CD14-positive monocyte (primary cell): Measurements from ENCODE around the gene GJB5. TPM values are rescaled to one million over a fixed set of nuclear protein-coding genes. Genes with fewer than 3 reads are reported as not detected.

Experiments used
- DNase-seq, 3 donors: peaks; one replicate each; pipeline ENCODE4 v3.0.0-alpha.2; 2011 to 2022
- H2AFZ ChIP-seq: 2 replicates; pipeline ENCODE4 v1.6.0; 2012; ENCODE audit warnings: mild to moderate bottlenecking, low read depth, low read length, inconsistent platforms; ENCODE audit not compliant: insufficient read depth, poor library complexity, severe bottlenecking
- H3K27ac ChIP-seq, 2 donors: 1 replicate in 1 of 2; 2 replicates in 1 of 2; pipeline ENCODE4 v1.5.1; 2012 to 2013; ENCODE audit warnings: low read length in 2 of 2, control low read depth in 1 of 2, inconsistent platforms in 1 of 2, low read depth in 1 of 2, mild to moderate bottlenecking in 1 of 2
- H3K27me3 ChIP-seq, 2 donors: one replicate each; pipeline versions ENCODE4 v1.6.0 to v1.6.1; 2011 to 2013; ENCODE audit warnings: low read length in 2 of 2; ENCODE audit not compliant: control insufficient read depth in 2 of 2, insufficient read depth in 2 of 2
- H3K36me3 ChIP-seq, 2 donors: replicated peaks in 1 of 2; 1 replicate in 1 of 2; 2 replicates in 1 of 2; pipeline versions ENCODE4 v1.5.1 to v1.6.1; 2012 to 2013; ENCODE audit warnings: low read length in 2 of 2, control low read depth in 1 of 2, inconsistent platforms in 1 of 2, mild to moderate bottlenecking in 1 of 2; ENCODE audit not compliant: insufficient read depth in 2 of 2, control insufficient read depth in 1 of 2
- H3K4me1 ChIP-seq, 2 donors: 1 replicate in 1 of 2; 2 replicates in 1 of 2; pipeline versions ENCODE4 v1.5.1 to v1.6.1; 2012 to 2013; ENCODE audit warnings: low read length in 2 of 2, control low read depth in 1 of 2, inconsistent platforms in 1 of 2, mild to moderate bottlenecking in 1 of 2, moderate library complexity in 1 of 2; ENCODE audit not compliant: insufficient read depth in 2 of 2, control insufficient read depth in 1 of 2
- H3K4me2 ChIP-seq: replicated peaks from 2 replicates; pipeline ENCODE3; 2012; ENCODE audit warnings: low read length, moderate library complexity, mild to moderate bottlenecking; ENCODE audit not compliant: poor library complexity, severe bottlenecking; ENCODE audit errors: extremely low read depth
- H3K4me3 ChIP-seq, 3 experiments: fragments of 200-600 bp in 1 of 3; sonication (generic) in 1 of 3; replicated peaks in 1 of 3; 1 replicate in 2 of 3; 2 replicates in 1 of 3; pipeline ENCODE4 v1.5.1; 2011 to 2013; ENCODE audit warnings: low read length in 3 of 3, mild to moderate bottlenecking in 3 of 3, control low read depth in 2 of 3, low read depth in 2 of 3, inconsistent platforms in 1 of 3, moderate library complexity in 1 of 3
- H3K79me2 ChIP-seq: 2 replicates; pipeline ENCODE4 v1.6.0; 2012; ENCODE audit warnings: mild to moderate bottlenecking, control low read depth, inconsistent platforms, low read length, moderate library complexity; ENCODE audit not compliant: insufficient read depth
- H3K9ac ChIP-seq: 2 replicates; pipeline ENCODE4 v1.6.0; 2017; ENCODE audit warnings: low read length, mild to moderate bottlenecking; ENCODE audit not compliant: insufficient read depth, poor library complexity, severe bottlenecking
- H3K9me3 ChIP-seq, 2 donors: replicated peaks in 1 of 2; 1 replicate in 1 of 2; 2 replicates in 1 of 2; pipeline versions ENCODE4 v1.5.1 to v1.6.1; 2012 to 2013; ENCODE audit warnings: low read length in 2 of 2, control low read depth in 1 of 2; ENCODE audit not compliant: control insufficient read depth in 1 of 2, insufficient read depth in 1 of 2
- H4K20me1 ChIP-seq: 2 replicates; pipeline ENCODE4 v1.6.0; 2012; ENCODE audit warnings: mild to moderate bottlenecking, low read length, control low read depth, moderate library complexity; ENCODE audit not compliant: insufficient read depth
- H3K27ac Mint-ChIP-seq, 7 donors: one replicate each; pipeline ENCODE4 v1.8.0; 2020; ENCODE audit warnings: mild to moderate bottlenecking in 7 of 7, mixed read lengths in 7 of 7, moderate library complexity in 6 of 7, inconsistent platforms in 2 of 7
- H3K27me3 Mint-ChIP-seq, 3 donors: one replicate each; pipeline ENCODE4 v1.8.0; 2021 to 2022; ENCODE audit warnings: low read depth in 3 of 3, mild to moderate bottlenecking in 3 of 3, mixed read lengths in 3 of 3, moderate library complexity in 3 of 3, inconsistent platforms in 1 of 3
- H3K36me3 Mint-ChIP-seq, 2 donors: one replicate each; pipeline ENCODE4 v1.8.0; 2020; ENCODE audit warnings: mixed read lengths in 2 of 2, inconsistent platforms in 1 of 2, mild to moderate bottlenecking in 1 of 2
- H3K4me1 Mint-ChIP-seq: one replicate; pipeline ENCODE4 v1.8.0; 2020; ENCODE audit warnings: mild to moderate bottlenecking, mixed read lengths
- H3K4me3 Mint-ChIP-seq, 2 donors: one replicate each; pipeline ENCODE4 v1.8.0; 2020; ENCODE audit warnings: mild to moderate bottlenecking in 2 of 2, mixed read lengths in 2 of 2, moderate library complexity in 1 of 2
- H3K9me3 Mint-ChIP-seq, 7 donors: one replicate each; pipeline ENCODE4 v1.8.0; 2020 to 2022; ENCODE audit warnings: mixed read lengths in 7 of 7, mild to moderate bottlenecking in 6 of 7, moderate library complexity in 6 of 7, inconsistent platforms in 2 of 7
- WGBS: methylation state at CpG from one replicate; pipeline ENCODE4 v1.1.5; 2013; ENCODE audit warnings: missing lambda C conversion rate; ENCODE audit not compliant: insufficient coverage; 5-methylcytosine and 5-hydroxymethylcytosine counted together
- intact Hi-C, 2 donors: fragments of 100-400 bp; cut with micrococcal nuclease; formaldehyde crosslinking; loops; one replicate each; pipeline versions ENCODE4 v1.15.0 to v1.15.1; 2023
- polyA minus RNA-seq: library from RNA; depleted of rRNA, polyadenylated mRNA; stranded (reverse); fragments of >200 nt; gene quantifications from 2 replicates; pipeline ENCODE4 v1.2.3, GENCODE V29; 2012
- polyA plus RNA-seq, 3 donors: library from polyadenylated mRNA; depleted of rRNA in 1 of 3; unstranded in 2 of 3; stranded (reverse) in 1 of 3; fragments of 300-500 nt in 2 of 3; fragments of >200 nt in 1 of 3; fragmentation: Illumina TruSeq in 2 of 3; gene quantifications; 1 replicate in 2 of 3; 2 replicates in 1 of 3; pipeline ENCODE4 v1.2.3, GENCODE V29; 2012 to 2021
- total RNA-seq, 12 experiments: library from RNA in 1 of 12; stranded (reverse) in 1 of 12; fragments of 120-200 nt in 1 of 12; gene quantifications; one replicate each; pipeline ENCODE4 v1.2.4 and lab custom pipeline; 2013 to 2026; ENCODE audit warnings: mixed read lengths in 6 of 12, inconsistent platforms in 1 of 12
- TF ChIP-seq, protein P1 (sequence below): fragments of 200-600 bp; IDR thresholded peaks from one replicate; pipeline ENCODE4 v1.8.0; 2022; ENCODE audit warnings: antibody characterized with exemption, mild to moderate bottlenecking

GJB5 gene
- total RNA-seq (2013): not detected
- polyA plus RNA-seq (under 1 TPM in 1 of 3 donors, not detected in 2; 0.12 TPM), polyA minus RNA-seq (not detected in 2 replicates), total RNA-seq (lab: John Stamatoyannopoulos, UW) (0 to 0.23 (median 0) reads per million in 11 experiments)

DNA sequence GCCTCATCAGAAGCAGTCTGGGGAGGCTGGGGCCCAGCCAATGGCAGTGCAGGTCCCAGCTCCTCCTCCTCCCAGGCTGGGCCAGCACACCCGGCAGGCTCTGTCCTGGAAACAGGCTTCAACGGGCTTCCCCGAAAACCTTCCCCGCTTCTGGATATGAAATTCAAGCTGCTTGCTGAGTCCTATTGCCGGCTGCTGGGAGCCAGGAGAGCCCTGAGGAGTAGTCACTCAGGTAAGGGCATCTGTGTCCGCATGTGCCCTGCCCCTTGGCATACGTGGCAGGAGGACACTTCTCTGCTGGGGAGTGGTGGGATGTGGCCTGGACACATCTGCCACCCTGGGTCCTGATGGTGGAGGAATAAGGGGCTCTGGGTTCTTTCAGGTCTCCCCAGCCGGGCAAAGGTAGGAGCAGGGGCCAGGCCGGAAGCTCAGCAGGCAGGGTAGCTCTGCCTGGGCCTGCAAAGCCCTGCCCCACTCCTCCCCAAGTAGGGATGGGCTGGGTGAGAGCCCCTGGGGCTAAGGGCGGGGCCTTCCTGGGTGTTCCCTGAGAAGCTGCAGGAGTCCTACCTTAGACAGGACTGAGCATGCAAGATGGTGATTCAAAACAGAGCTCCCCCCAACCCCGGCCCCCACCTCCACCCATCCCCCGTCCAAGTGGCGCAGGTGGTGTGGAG lies at the start of gene GJB5:
TSS of gene GJB5 (plus strand) at position 84 of the 674 bp plus-strand sequence. CDS start 2,284 bp downstream, outside the sequence.
- Mint-ChIP-seq H3K9me3 (no peaks in the 10 kb centered on the region), H3K27ac (no peak within 1 kb of the TSS), H3K36me3 (no peaks in the 10 kb centered on the region), H3K27me3 (peaks cover under 1 to 9% (median 5%) of the 10 kb centered on the region in 3 donors), H3K4me1 (no peaks in the 10 kb centered on the region), H3K4me3 (no peak within 1 kb of the TSS)
- no peaks in the 10 kb centered on the region for H3K36me3 ChIP-seq
- H3K79me2 ChIP-seq: no peaks in the 10 kb centered on the region
- no peak within 1 kb of the TSS for H3K4me3 ChIP-seq
- no peaks in the 10 kb centered on the region for H4K20me1 ChIP-seq
- no peak within 1 kb of the TSS for H2AFZ ChIP-seq
- 98% methylated on average over 7 of the region's 13 CpGs for WGBS
- H3K4me2 ChIP-seq: no peak within 1 kb of the TSS
- no peaks in the 10 kb centered on the region for H3K9me3 ChIP-seq
- H3K27ac ChIP-seq: no peak within 1 kb of the TSS
- no peak within 1 kb of the TSS for H3K9ac ChIP-seq
- no peak for DNase-seq
- TF ChIP-seq, protein P1, sequence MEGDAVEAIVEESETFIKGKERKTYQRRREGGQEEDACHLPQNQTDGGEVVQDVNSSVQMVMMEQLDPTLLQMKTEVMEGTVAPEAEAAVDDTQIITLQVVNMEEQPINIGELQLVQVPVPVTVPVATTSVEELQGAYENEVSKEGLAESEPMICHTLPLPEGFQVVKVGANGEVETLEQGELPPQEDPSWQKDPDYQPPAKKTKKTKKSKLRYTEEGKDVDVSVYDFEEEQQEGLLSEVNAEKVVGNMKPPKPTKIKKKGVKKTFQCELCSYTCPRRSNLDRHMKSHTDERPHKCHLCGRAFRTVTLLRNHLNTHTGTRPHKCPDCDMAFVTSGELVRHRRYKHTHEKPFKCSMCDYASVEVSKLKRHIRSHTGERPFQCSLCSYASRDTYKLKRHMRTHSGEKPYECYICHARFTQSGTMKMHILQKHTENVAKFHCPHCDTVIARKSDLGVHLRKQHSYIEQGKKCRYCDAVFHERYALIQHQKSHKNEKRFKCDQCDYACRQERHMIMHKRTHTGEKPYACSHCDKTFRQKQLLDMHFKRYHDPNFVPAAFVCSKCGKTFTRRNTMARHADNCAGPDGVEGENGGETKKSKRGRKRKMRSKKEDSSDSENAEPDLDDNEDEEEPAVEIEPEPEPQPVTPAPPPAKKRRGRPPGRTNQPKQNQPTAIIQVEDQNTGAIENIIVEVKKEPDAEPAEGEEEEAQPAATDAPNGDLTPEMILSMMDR: no peak
- no peaks in the 10 kb centered on the region for H3K27me3 ChIP-seq
- intact Hi-C loops: no loop called here
- no peaks in the 10 kb centered on the region for H3K4me1 ChIP-seq

DNA sequence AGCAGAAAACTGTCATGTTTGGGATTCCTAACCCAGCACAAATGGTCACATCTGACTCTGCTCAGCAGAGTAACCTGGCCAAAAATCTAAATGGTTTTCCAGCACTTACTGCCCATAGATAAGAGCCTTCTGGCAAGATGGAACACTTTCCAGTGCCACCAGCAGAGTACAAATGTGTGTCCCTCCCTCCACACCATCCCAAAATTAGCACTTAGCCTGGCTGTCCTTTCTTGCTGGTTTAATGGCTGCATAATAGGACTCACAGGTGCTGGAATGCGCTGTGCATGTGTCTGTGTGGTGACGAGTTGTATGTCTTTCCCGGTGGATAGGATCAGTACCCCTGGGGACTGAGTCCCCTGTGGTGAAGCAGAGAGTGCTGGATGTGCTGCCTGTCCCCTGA lies 49.8 kb upstream of the GJB5 start:
- Histone ChIP-seq H3K79me2 (no peaks in the 10 kb centered on the region), H3K27ac (no peak overlapping the region), H3K4me1 (no peaks in the 10 kb centered on the region), H3K36me3 (no peaks in the 10 kb centered on the region), H2AFZ (no peak overlapping the region), H3K9ac (no peak overlapping the region), H3K4me2 (no peak overlapping the region), H4K20me1 (no peaks in the 10 kb centered on the region), H3K4me3 (no peak overlapping the region), H3K27me3 (no peaks in the 10 kb centered on the region), H3K9me3 (no peaks in the 10 kb centered on the region)
- Mint-ChIP-seq H3K4me1 (no peaks in the 10 kb centered on the region), H3K27me3 (peaks cover 2 to 7% (median 5%) of the 10 kb centered on the region in 3 donors), H3K9me3 (peaks cover 0 to 3% (median 0%) of the 10 kb centered on the region in 7 donors), H3K36me3 (no peaks in the 10 kb centered on the region), H3K4me3 (no peak overlapping the region), H3K27ac (no peak overlapping the region)
- DNase-seq: no peak
- TF ChIP-seq, protein P1: no peak
- WGBS: 10% methylated on average over 2 of the region's 3 CpGs
- intact Hi-C loops: no loop called here
